ENCODE measurements around the gene PTDSS2.

DNA sequence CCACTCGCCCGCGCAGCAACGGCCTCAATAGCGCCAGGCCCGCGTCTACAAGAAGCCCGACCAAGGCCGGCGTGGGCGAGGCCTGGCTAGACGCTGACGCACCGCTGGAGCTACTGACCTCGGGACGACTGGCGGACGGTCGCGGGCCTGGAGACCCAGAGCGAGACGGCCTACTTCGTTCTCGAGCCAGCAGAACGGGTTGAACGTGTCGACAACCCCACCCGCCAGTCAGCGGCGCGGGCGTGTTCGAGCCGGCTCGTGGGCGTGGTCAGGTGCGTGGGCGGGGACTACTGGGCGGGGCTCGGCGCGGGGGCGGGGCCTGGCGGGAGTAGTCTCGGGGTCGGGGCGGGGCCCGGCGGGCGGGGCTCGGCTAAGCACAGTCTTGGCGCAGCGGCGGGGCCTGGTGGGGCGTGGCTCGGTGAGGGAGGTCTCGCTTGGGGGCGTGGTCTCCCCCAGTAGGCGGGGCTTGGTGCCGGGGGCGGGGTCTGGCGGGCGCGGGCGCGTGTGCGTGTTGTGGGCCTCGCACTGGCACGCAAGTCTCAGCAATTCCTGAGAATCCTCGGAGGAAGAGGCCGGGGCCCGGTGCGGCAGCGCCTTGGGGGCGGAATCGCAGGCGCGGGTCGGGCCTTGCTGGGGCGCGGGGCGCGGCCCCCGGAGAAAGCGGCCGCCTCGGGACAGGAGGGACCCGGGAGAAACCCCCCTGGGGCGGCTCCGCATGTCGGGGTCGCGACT lies 57.1 kb downstream of the PTDSS2 start, which contains the start of gene RNH1:
- TF ChIP-seq, protein P1, sequence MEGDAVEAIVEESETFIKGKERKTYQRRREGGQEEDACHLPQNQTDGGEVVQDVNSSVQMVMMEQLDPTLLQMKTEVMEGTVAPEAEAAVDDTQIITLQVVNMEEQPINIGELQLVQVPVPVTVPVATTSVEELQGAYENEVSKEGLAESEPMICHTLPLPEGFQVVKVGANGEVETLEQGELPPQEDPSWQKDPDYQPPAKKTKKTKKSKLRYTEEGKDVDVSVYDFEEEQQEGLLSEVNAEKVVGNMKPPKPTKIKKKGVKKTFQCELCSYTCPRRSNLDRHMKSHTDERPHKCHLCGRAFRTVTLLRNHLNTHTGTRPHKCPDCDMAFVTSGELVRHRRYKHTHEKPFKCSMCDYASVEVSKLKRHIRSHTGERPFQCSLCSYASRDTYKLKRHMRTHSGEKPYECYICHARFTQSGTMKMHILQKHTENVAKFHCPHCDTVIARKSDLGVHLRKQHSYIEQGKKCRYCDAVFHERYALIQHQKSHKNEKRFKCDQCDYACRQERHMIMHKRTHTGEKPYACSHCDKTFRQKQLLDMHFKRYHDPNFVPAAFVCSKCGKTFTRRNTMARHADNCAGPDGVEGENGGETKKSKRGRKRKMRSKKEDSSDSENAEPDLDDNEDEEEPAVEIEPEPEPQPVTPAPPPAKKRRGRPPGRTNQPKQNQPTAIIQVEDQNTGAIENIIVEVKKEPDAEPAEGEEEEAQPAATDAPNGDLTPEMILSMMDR (IDR thresholded peaks at IDR 0.05; ENCODE audit: insufficient read depth, low read depth, low read length): no peak
- TF ChIP-seq EZH2 (IDR thresholded peaks at IDR 0.05; ENCODE audit: insufficient read depth, low read length): no peak

Measured in astrocyte (in vitro differentiated cells and primary cell).